HepG2 (cell line): ENCODE data around the gene JMJD6. TPM values are rescaled to one million over a fixed set of nuclear protein-coding genes. Genes with fewer than 3 reads are reported as not detected.
A peak's percentile ranks its signal among the peaks of the same experiment; 100 is the strongest.

Experiments
- ATF7 ChIP-seq, 2 experiments: fragments of 450-650 bp in 1 of 2; sonication (generic) in 1 of 2; formaldehyde crosslinking in 1 of 2; IDR thresholded peaks; 2 replicates each; pipeline versions ENCODE4 v1.4.0 to v1.6.1; 2016 to 2020; ENCODE audit warnings: antibody characterized with exemption in 1 of 2, mild to moderate bottlenecking in 1 of 2, missing genetic modification reagents in 1 of 2
- BRCA1 ChIP-seq: sonication (generic); formaldehyde crosslinking; IDR thresholded peaks from 2 replicates; pipeline ENCODE4 v1.4.0; 2020; ENCODE audit warnings: missing genetic modification reagents
- CENPT ChIP-seq: sonication (generic); formaldehyde crosslinking; IDR thresholded peaks from 2 replicates; pipeline ENCODE4 v1.8.0; 2022; ENCODE audit warnings: low read depth, mild to moderate bottlenecking, moderate library complexity, missing genetic modification reagents
- CHD4 ChIP-seq: fragments of 200-600 bp; sonication (generic); IDR thresholded peaks from 2 replicates; pipeline ENCODE4 v1.7.0; 2017; ENCODE audit warnings: mild to moderate bottlenecking, low read length, borderline replicate concordance
- GFI1 ChIP-seq: sonication (generic); formaldehyde crosslinking; IDR thresholded peaks from 2 replicates; pipeline ENCODE4 v1.5.0; 2020; ENCODE audit warnings: missing genetic modification reagents, mild to moderate bottlenecking, borderline replicate concordance
- HNRNPK ChIP-seq: fragments of 200-400 bp; formaldehyde crosslinking; IDR thresholded peaks from 2 replicates; pipeline ENCODE4 v1.6.1; 2018; ENCODE audit warnings: low read length, low read depth, moderate library complexity, mild to moderate bottlenecking; ENCODE audit not compliant: poor library complexity, severe bottlenecking
- HOXA7 ChIP-seq: sonication (generic); formaldehyde crosslinking; IDR thresholded peaks from 2 replicates; pipeline ENCODE4 v1.8.1; 2022; ENCODE audit warnings: mild to moderate bottlenecking, missing genetic modification reagents, moderate library complexity
- MED8 ChIP-seq: sonication (generic); formaldehyde crosslinking; IDR thresholded peaks from 2 replicates; pipeline ENCODE4 v1.8.1; 2023; ENCODE audit warnings: mild to moderate bottlenecking, missing genetic modification reagents; ENCODE audit not compliant: insufficient replicate concordance
- RAD51 ChIP-seq: fragments of 450-650 bp; IDR thresholded peaks from 2 replicates; pipeline ENCODE4 v1.6.1; 2016; ENCODE audit warnings: borderline replicate concordance
- SP4 ChIP-seq: sonication (generic); formaldehyde crosslinking; IDR thresholded peaks from 2 replicates; pipeline ENCODE4 v1.8.1; 2023; ENCODE audit warnings: mild to moderate bottlenecking, missing genetic modification reagents
- ZNF251 ChIP-seq: sonication (generic); formaldehyde crosslinking; IDR thresholded peaks from 2 replicates; pipeline ENCODE4 v1.9.0; 2021; ENCODE audit warnings: mild to moderate bottlenecking, missing genetic modification reagents
- ZNF3 ChIP-seq: IDR thresholded peaks from 2 replicates; pipeline ENCODE4 v1.7.0; 2017; ENCODE audit warnings: inconsistent platforms
- ZNF550 ChIP-seq: sonication (generic); formaldehyde crosslinking; IDR thresholded peaks from 2 replicates; pipeline ENCODE4 v1.4.0; 2020; ENCODE audit warnings: mild to moderate bottlenecking, missing genetic modification reagents, borderline replicate concordance
- ZNF567 ChIP-seq: sonication (generic); formaldehyde crosslinking; IDR thresholded peaks from 2 replicates; pipeline ENCODE4 v1.8.1; 2023; ENCODE audit warnings: mild to moderate bottlenecking, missing genetic modification reagents, borderline replicate concordance
- ZNF7 ChIP-seq: IDR thresholded peaks from 2 replicates; pipeline ENCODE4 v1.6.1; 2016; ENCODE audit warnings: missing biosample characterization, missing genetic modification reagents
- ZNF839 ChIP-seq: sonication (generic); formaldehyde crosslinking; IDR thresholded peaks from 2 replicates; pipeline ENCODE4 v1.4.0; 2020; ENCODE audit warnings: missing genetic modification reagents, mild to moderate bottlenecking, borderline replicate concordance
- polyA plus RNA-seq, 8 experiments: library from polyadenylated mRNA; depleted of rRNA in 3 of 8; stranded (reverse) in 7 of 8; unstranded in 1 of 8; fragments of >200 nt; fragmentation: Illumina TruSeq in 4 of 8; extraction: Trizol in 4 of 8; gene quantifications; 2 replicates each; pipeline versions ENCODE4 v1.2.1 to v1.2.3, GENCODE V29; 2011 to 2016; ENCODE audit warnings: low read depth in 4 of 8, missing spikeins in 1 of 8, mixed read lengths in 1 of 8; ENCODE audit not compliant: insufficient read depth in 1 of 8
- total RNA-seq, 5 experiments: library from RNA; depleted of rRNA; stranded (reverse); fragments of >200 nt; fragmentation: Illumina TruSeq; extraction: Trizol; gene quantifications; 2 replicates each; pipeline ENCODE4 v1.2.3, GENCODE V29; 2016; ENCODE audit warnings: low read depth in 1 of 5
- TF ChIP-seq, protein P1 (sequence below): sonication (generic); formaldehyde crosslinking; IDR thresholded peaks from 2 replicates; pipeline ENCODE4 v1.4.0; 2020; ENCODE audit warnings: mild to moderate bottlenecking, missing genetic modification reagents, borderline replicate concordance
- TF ChIP-seq, protein P2 (sequence below): sonication (generic); formaldehyde crosslinking; IDR thresholded peaks from 2 replicates; pipeline ENCODE4 v1.8.0; 2022; ENCODE audit warnings: missing genetic modification reagents, low read depth, mild to moderate bottlenecking, borderline replicate concordance
- TF ChIP-seq, protein P3 (sequence below): sonication (generic); formaldehyde crosslinking; IDR thresholded peaks from 2 replicates; pipeline ENCODE4 v1.4.0; 2020; ENCODE audit warnings: missing genetic modification reagents
- TF ChIP-seq, protein P4 (sequence below): sonication (generic); formaldehyde crosslinking; IDR thresholded peaks from 2 replicates; pipeline ENCODE4 v1.4.0; 2020; ENCODE audit warnings: missing genetic modification reagents

The JMJD6 gene
- total and polyA plus RNA-seq, 2 of the 13 experiments (the other 11 are each of a cell fraction or from before 2014, with no cell fraction given) = 33.6 to 41.0 TPM

DNA sequence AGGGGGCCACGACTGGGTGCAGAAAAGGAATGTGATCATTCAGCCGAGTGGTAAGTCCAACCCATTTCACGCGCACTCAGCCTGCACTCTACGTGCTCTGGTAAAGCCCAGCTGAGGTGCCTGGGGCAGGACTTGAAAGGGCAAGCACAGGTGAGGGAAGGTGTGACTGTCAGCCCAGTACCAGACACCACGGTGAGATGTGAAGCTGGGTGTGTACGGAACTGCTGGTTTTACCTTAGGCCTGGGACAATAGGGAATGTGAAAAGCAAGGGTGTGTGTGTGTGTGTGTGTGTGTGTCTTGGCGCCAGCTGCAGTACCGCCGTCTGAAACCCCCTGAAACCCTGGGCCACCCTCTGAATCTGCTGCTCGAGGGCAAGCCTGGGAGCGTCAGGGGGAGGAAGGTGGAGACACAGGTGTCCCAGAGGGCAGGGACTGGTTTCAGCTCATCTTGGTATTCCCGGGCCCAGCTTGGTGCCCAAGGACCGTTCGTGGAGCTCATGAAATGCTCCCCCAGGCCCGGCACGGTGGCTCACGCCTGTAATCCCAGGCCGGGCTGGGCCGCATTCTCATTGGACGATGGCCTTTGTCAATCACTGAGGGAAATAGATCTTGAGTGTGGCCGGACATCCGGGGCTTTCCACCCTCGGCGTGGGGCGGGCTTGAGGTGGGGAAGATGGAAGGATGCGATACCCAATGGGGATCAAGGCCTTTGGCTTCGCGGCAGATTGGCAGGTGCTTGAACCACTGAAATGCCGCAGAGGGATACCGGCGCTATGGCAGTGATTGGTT is 55.1 kb downstream of the JMJD6 start (continued):
- TF ChIP-seq, protein P1, sequence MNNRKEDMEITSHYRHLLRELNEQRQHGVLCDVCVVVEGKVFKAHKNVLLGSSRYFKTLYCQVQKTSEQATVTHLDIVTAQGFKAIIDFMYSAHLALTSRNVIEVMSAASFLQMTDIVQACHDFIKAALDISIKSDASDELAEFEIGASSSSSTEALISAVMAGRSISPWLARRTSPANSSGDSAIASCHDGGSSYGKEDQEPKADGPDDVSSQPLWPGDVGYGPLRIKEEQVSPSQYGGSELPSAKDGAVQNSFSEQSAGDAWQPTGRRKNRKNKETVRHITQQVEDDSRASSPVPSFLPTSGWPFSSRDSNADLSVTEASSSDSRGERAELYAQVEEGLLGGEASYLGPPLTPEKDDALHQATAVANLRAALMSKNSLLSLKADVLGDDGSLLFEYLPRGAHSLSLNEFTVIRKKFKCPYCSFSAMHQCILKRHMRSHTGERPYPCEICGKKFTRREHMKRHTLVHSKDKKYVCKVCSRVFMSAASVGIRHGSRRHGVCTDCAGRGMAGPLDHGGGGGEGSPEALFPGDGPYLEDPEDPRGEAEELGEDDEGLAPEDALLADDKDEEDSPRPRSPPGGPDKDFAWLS (CRISPR knock-in tag) = no peak
- TF ChIP-seq CHD4 (no peak), HNRNPK (no peak), ATF7 (IDR thresholded peaks at IDR 0.05) (no peak), ATF7 (CRISPR knock-in tag; IDR thresholded peaks at IDR 0.05) (no peak; the same call in 1 of the 2 replicates), GFI1 (CRISPR knock-in tag) (peak; percentile 52; the same call in 1 of the 2 replicates), RAD51 (no peak), BRCA1 (peak; percentile 77; the same call in 1 of the 2 replicates), ZNF7 (no peak), HOXA7 (CRISPR knock-in tag) (no peak), ZNF839 (peak; percentile 85; the same call in 1 of the 2 replicates), SP4 (CRISPR knock-in tag) (peak; percentile 94), ZNF567 (no peak), CENPT (CRISPR knock-in tag) (peak; percentile 85; the same call in 1 of the 2 replicates), ZNF3 (CRISPR knock-in tag) (peak; percentile 66), MED8 (no peak), ZNF251 (CRISPR knock-in tag) (no peak), ZNF550 (CRISPR knock-in tag) (0 out of 2 replicates have a peak, but pooled peaks have one; percentile 77)
- TF ChIP-seq, protein P2, sequence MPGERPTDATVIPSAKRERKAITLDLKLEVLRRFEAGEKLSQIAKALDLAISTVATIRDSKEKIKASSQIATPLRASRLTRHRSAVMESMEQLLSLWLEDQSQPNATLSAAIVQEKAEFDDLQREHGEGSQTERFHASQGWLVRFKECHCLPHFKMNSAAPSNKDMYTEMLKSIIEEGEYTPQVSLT = no peak; the same call in 1 of the 2 replicates
- TF ChIP-seq, protein P3, sequence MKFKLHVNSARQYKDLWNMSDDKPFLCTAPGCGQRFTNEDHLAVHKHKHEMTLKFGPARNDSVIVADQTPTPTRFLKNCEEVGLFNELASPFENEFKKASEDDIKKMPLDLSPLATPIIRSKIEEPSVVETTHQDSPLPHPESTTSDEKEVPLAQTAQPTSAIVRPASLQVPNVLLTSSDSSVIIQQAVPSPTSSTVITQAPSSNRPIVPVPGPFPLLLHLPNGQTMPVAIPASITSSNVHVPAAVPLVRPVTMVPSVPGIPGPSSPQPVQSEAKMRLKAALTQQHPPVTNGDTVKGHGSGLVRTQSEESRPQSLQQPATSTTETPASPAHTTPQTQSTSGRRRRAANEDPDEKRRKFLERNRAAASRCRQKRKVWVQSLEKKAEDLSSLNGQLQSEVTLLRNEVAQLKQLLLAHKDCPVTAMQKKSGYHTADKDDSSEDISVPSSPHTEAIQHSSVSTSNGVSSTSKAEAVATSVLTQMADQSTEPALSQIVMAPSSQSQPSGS (CRISPR knock-in tag) = 0 out of 2 replicates have a peak, but pooled peaks have one; percentile 35
- TF ChIP-seq, protein P4, sequence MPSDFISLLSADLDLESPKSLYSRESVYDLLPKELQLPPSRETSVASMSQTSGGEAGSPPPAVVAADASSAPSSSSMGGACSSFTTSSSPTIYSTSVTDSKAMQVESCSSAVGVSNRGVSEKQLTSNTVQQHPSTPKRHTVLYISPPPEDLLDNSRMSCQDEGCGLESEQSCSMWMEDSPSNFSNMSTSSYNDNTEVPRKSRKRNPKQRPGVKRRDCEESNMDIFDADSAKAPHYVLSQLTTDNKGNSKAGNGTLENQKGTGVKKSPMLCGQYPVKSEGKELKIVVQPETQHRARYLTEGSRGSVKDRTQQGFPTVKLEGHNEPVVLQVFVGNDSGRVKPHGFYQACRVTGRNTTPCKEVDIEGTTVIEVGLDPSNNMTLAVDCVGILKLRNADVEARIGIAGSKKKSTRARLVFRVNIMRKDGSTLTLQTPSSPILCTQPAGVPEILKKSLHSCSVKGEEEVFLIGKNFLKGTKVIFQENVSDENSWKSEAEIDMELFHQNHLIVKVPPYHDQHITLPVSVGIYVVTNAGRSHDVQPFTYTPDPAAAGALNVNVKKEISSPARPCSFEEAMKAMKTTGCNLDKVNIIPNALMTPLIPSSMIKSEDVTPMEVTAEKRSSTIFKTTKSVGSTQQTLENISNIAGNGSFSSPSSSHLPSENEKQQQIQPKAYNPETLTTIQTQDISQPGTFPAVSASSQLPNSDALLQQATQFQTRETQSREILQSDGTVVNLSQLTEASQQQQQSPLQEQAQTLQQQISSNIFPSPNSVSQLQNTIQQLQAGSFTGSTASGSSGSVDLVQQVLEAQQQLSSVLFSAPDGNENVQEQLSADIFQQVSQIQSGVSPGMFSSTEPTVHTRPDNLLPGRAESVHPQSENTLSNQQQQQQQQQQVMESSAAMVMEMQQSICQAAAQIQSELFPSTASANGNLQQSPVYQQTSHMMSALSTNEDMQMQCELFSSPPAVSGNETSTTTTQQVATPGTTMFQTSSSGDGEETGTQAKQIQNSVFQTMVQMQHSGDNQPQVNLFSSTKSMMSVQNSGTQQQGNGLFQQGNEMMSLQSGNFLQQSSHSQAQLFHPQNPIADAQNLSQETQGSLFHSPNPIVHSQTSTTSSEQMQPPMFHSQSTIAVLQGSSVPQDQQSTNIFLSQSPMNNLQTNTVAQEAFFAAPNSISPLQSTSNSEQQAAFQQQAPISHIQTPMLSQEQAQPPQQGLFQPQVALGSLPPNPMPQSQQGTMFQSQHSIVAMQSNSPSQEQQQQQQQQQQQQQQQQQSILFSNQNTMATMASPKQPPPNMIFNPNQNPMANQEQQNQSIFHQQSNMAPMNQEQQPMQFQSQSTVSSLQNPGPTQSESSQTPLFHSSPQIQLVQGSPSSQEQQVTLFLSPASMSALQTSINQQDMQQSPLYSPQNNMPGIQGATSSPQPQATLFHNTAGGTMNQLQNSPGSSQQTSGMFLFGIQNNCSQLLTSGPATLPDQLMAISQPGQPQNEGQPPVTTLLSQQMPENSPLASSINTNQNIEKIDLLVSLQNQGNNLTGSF = 0 out of 2 replicates have a peak, but pooled peaks have one; percentile 43
